ENCODE measurements around the gene IQCM. TPM values are rescaled to one million over a fixed set of nuclear protein-coding genes. Genes with fewer than 3 reads are reported as not detected.

IQCM gene
- total and polyA plus RNA-seq, 2 donors (not counting 3 experiments of a cell fraction or from before 2014, with no cell fraction given): not detected

- no peaks in the 10 kb centered on the region for H3K79me2 ChIP-seq (ENCODE audit: control insufficient read depth, insufficient read depth, low read length)
- H3K4me2 ChIP-seq (ENCODE audit: insufficient read depth, low read length): no peak overlapping the region
- H2AFZ ChIP-seq (ENCODE audit: low read depth, low read length): no peak overlapping the region
- H3K36me3 ChIP-seq (ENCODE audit: control insufficient read depth in 2 of 2, extremely low read depth in 1 of 2, insufficient read depth in 2 of 2, low read length in 2 of 2): no peaks in the 10 kb centered on the region
- no peaks in the 10 kb centered on the region for H3K4me1 ChIP-seq (ENCODE audit: control insufficient read depth, extremely low read depth, insufficient read depth, low read length)
- DNase-seq (ENCODE audit: low read depth, low spot score): no peak
- CTCF ChIA-PET: interaction anchor here (0.9 kb wide), 1 partner anchor 10 kb away, joined by 3 read pairs; no protein-coding TSS in a partner anchor
- no peak overlapping the region for H3K4me3 ChIP-seq (replicated peaks in 1 of 3; ENCODE audit: insufficient read depth in 1 of 3, low read depth in 1 of 3, low read length in 3 of 3)
- H3K9ac ChIP-seq (replicated peaks; ENCODE audit: extremely low read depth, insufficient read depth, low read length): no peak overlapping the region
- H3K9me1 ChIP-seq (replicated peaks; ENCODE audit: control insufficient read depth, extremely low read depth, insufficient read depth, low read length): no peaks in the 10 kb centered on the region
- no peak overlapping the region for H3K27ac ChIP-seq (ENCODE audit: insufficient read depth, low read depth, low read length)
- no peaks in the 10 kb centered on the region for H4K20me1 ChIP-seq (replicated peaks; ENCODE audit: control insufficient read depth, extremely low read depth, insufficient read depth, low read length)
- H3K27me3 ChIP-seq (ENCODE audit: control insufficient read depth in 2 of 2, insufficient read depth in 2 of 2, low read length in 2 of 2): no peaks in the 10 kb centered on the region
- no peaks in the 10 kb centered on the region for H3K9me3 ChIP-seq (replicated peaks; ENCODE audit: control insufficient read depth, insufficient read depth, low read length)
- no peak for FAIRE-seq
- intact Hi-C loops (cut with micrococcal nuclease): no loop called here
- dilution Hi-C loops (cut with MboI; ENCODE audit: extremely low pct_ligation_motif_present, low sequenced_read_pairs): no loop called here
- POLR2A ChIA-PET: no interaction called here
- no TSS peak for BruUV-seq (replicated peaks)
- TF ChIP-seq FOS (IDR thresholded peaks at IDR 0.05; ENCODE audit: borderline replicate concordance, insufficient read depth, low read length) (no peak), POLR2A (IDR thresholded peaks at IDR 0.05; ENCODE audit: low read depth, low read length) (no peak), MYC (IDR thresholded peaks at IDR 0.05; ENCODE audit: low read depth, low read length) (no peak), EZH2 (IDR thresholded peaks at IDR 0.05; ENCODE audit: borderline replicate concordance, low read depth, low read length, severe bottlenecking) (no peak), JUN (IDR thresholded peaks at IDR 0.05; ENCODE audit: borderline replicate concordance, insufficient read depth, insufficient read length, low read depth) (no peak), POLR2AphosphoS5 (IDR thresholded peaks at IDR 0.05; ENCODE audit: insufficient read depth, low read depth, low read length) (no peak), MAX (IDR thresholded peaks at IDR 0.05; ENCODE audit: insufficient read depth, insufficient read length) (no peak), GATA2 (IDR thresholded peaks at IDR 0.05; ENCODE audit: insufficient read depth, insufficient read length, low read depth, low read length) (no peak), CTCF (IDR thresholded peaks at IDR 0.05; ENCODE audit: extremely low read depth in 1 of 2, insufficient read depth in 1 of 2, low read depth in 1 of 2, low read length in 2 of 2) (no peak)
These were observed 16.1 kb downstream of the IQCM start for GRCh38 chr4:149799546-149799945.
